Endothelial cell of umbilical vein (primary cell): ENCODE measurements around the gene CPA4. TPM values are rescaled to one million over a fixed set of nuclear protein-coding genes. Genes with fewer than 3 reads are reported as not detected.

ENCODE experiments used
- BruUV-seq: library from RNA; stranded (reverse); fragments of 400-500 nt; replicated peaks from 2 replicates; lab custom pipeline; 2021; lab: Mats Ljungman, UMichigan
- CTCF ChIA-PET: fragments of 300-600, 350-600 bp; sonication (Branson Sonifier 250); formaldehyde crosslinking; loops from one replicate; lab custom pipeline; 2021; ENCODE audit warnings: antibody characterized with exemption, inconsistent platforms; lab: Charles Lee
- POLR2A ChIA-PET: fragments of 300-600, 350-600 bp; sonication (Branson Sonifier 250); formaldehyde crosslinking; loops from one replicate; lab custom pipeline; 2021; ENCODE audit warnings: antibody characterized with exemption, inconsistent platforms; lab: Charles Lee
- DNase-seq: peaks from one replicate; pipeline ENCODE4 v3.0.0-alpha.2; 2011; ENCODE audit warnings: low read depth, low spot score
- FAIRE-seq: peaks from 2 replicates; lab custom pipeline; 2011; peaks lifted over from hg19 to GRCh38; lab: Jason Lieb, UNC
- H2AFZ ChIP-seq: 2 replicates; pipeline ENCODE4 v1.6.0; 2012; ENCODE audit warnings: low read depth, low read length, control low read depth, inconsistent platforms
- H3K27ac ChIP-seq: 2 replicates; pipeline ENCODE4 v1.5.1; 2011; ENCODE audit warnings: low read depth, mild to moderate bottlenecking, control low read depth, low read length, moderate library complexity; ENCODE audit not compliant: insufficient read depth
- H3K27me3 ChIP-seq, 2 experiments: 2 replicates each; pipeline versions ENCODE4 v1.6.0 to v1.6.1; 2011; ENCODE audit warnings: low read length in 2 of 2, mixed read lengths in 1 of 2; ENCODE audit not compliant: control insufficient read depth in 2 of 2, insufficient read depth in 2 of 2
- H3K36me3 ChIP-seq, 2 experiments: 2 replicates in 1 of 2; 3 replicates in 1 of 2; pipeline ENCODE4 v1.5.1; 2011; ENCODE audit warnings: low read length in 2 of 2, mild to moderate bottlenecking in 1 of 2, moderate library complexity in 1 of 2; ENCODE audit not compliant: control insufficient read depth in 2 of 2, insufficient read depth in 2 of 2; ENCODE audit errors: extremely low read depth in 1 of 2
- H3K4me1 ChIP-seq: 3 replicates; pipeline ENCODE4 v1.5.1; 2011; ENCODE audit warnings: mild to moderate bottlenecking, low read length; ENCODE audit not compliant: control insufficient read depth, insufficient read depth; ENCODE audit errors: extremely low read depth
- H3K4me2 ChIP-seq: 2 replicates; pipeline ENCODE4 v1.6.1; 2011; ENCODE audit warnings: low read length, control low read depth, mixed read lengths; ENCODE audit not compliant: insufficient read depth
- H3K4me3 ChIP-seq, 3 experiments: fragments of 200-600 bp in 1 of 3; sonication (generic), shearing (Covaris generic) in 1 of 3; replicated peaks in 1 of 3; 2 replicates each; pipeline ENCODE4 v1.5.1; 2011 to 2016; ENCODE audit warnings: control low read depth in 3 of 3, low read length in 3 of 3, mild to moderate bottlenecking in 2 of 3, inconsistent platforms in 1 of 3, low read depth in 1 of 3, moderate library complexity in 1 of 3; ENCODE audit not compliant: insufficient read depth in 1 of 3
- H3K79me2 ChIP-seq: 2 replicates; pipeline ENCODE4 v1.6.0; 2012; ENCODE audit warnings: low read length, inconsistent platforms; ENCODE audit not compliant: control insufficient read depth, insufficient read depth
- H3K9ac ChIP-seq: replicated peaks from 2 replicates; pipeline ENCODE3; 2011; ENCODE audit warnings: low read length, control low read depth; ENCODE audit not compliant: insufficient read depth; ENCODE audit errors: extremely low read depth
- H3K9me1 ChIP-seq: replicated peaks from 3 replicates; pipeline ENCODE4 v1.6.0; 2011; ENCODE audit warnings: mild to moderate bottlenecking, low read length; ENCODE audit not compliant: control insufficient read depth, insufficient read depth; ENCODE audit errors: extremely low read depth
- H3K9me3 ChIP-seq: replicated peaks from 2 replicates; pipeline ENCODE4 v1.5.1; 2012; ENCODE audit warnings: low read length, inconsistent platforms; ENCODE audit not compliant: control insufficient read depth, insufficient read depth
- H4K20me1 ChIP-seq: replicated peaks from 2 replicates; pipeline ENCODE3; 2011; ENCODE audit warnings: mild to moderate bottlenecking, low read length; ENCODE audit not compliant: control insufficient read depth, insufficient read depth; ENCODE audit errors: extremely low read depth
- EZH2 ChIP-seq: IDR thresholded peaks from 2 replicates; pipeline ENCODE4 v1.6.1; 2012; ENCODE audit warnings: borderline replicate concordance, low read depth, mild to moderate bottlenecking, moderate library complexity, low read length, inconsistent platforms; ENCODE audit not compliant: severe bottlenecking
- FOS ChIP-seq: IDR thresholded peaks from 2 replicates; pipeline ENCODE4 v1.6.1; 2011; ENCODE audit warnings: mild to moderate bottlenecking, low read length, moderate library complexity, borderline replicate concordance; ENCODE audit not compliant: insufficient read depth
- GATA2 ChIP-seq: IDR thresholded peaks from 2 replicates; pipeline ENCODE4 v1.7.0; 2011; ENCODE audit warnings: low read depth, mild to moderate bottlenecking, moderate library complexity, mixed read lengths, low read length; ENCODE audit not compliant: insufficient read length, insufficient read depth
- JUN ChIP-seq: IDR thresholded peaks from 2 replicates; pipeline ENCODE4 v1.6.1; 2011; ENCODE audit warnings: borderline replicate concordance, low read depth; ENCODE audit not compliant: insufficient read length, insufficient read depth
- MYC ChIP-seq: IDR thresholded peaks from one replicate; pipeline ENCODE4 v1.6.1; 2011; ENCODE audit warnings: mild to moderate bottlenecking, low read depth, low read length
- POLR2A ChIP-seq: IDR thresholded peaks from 2 replicates; pipeline ENCODE4 v1.6.1; 2012; ENCODE audit warnings: low read depth, mild to moderate bottlenecking, control low read depth, low read length
- POLR2AphosphoS5 ChIP-seq: IDR thresholded peaks from 2 replicates; pipeline ENCODE4 v1.6.1; 2012; ENCODE audit warnings: low read depth, mild to moderate bottlenecking, control low read depth, low read length, moderate library complexity; ENCODE audit not compliant: insufficient read depth
- dilution Hi-C: fragments of 300-500 bp; cut with MboI; formaldehyde crosslinking; loops from one replicate; pipeline ENCODE4 v1.15.0; 2019; ENCODE audit warnings: low sequenced_read_pairs; ENCODE audit not compliant: extremely low pct_ligation_motif_present
- intact Hi-C: fragments of 100-400 bp; cut with micrococcal nuclease; formaldehyde crosslinking; loops from one replicate; pipeline ENCODE4 v1.10.0; 2022
- polyA plus RNA-seq, 4 experiments: library from polyadenylated mRNA; depleted of rRNA in 3 of 4; stranded (reverse) in 3 of 4; unstranded in 1 of 4; fragments of >200 nt; gene quantifications; 2 replicates each; pipeline versions ENCODE4 v1.2.1 to v1.2.3, GENCODE V29; 2011 to 2012; ENCODE audit warnings: missing spikeins in 1 of 4
- total RNA-seq: library from RNA; stranded (reverse); gene quantifications from 2 replicates; pipeline ENCODE4 v1.2.3, GENCODE V29; 2021
- TF ChIP-seq, protein P1 (sequence below): IDR thresholded peaks from 2 replicates; pipeline ENCODE4 v1.6.1; 2011; ENCODE audit not compliant: insufficient read depth, insufficient read length
- TF ChIP-seq, protein P2 (sequence below), 2 donors: IDR thresholded peaks; 1 replicate in 1 of 2; 2 replicates in 1 of 2; pipeline ENCODE4 v1.5.1; 2011; ENCODE audit warnings: low read length in 2 of 2, mild to moderate bottlenecking in 2 of 2, moderate library complexity in 2 of 2, control low read depth in 1 of 2, inconsistent platforms in 1 of 2, low read depth in 1 of 2; ENCODE audit not compliant: insufficient read depth in 1 of 2; ENCODE audit errors: extremely low read depth in 1 of 2

The CPA4 gene
- total and polyA plus RNA-seq, 2 donors (not counting 3 experiments of a cell fraction or from before 2014, with no cell fraction given) = 0.36 TPM; not detected in 1

DNA sequence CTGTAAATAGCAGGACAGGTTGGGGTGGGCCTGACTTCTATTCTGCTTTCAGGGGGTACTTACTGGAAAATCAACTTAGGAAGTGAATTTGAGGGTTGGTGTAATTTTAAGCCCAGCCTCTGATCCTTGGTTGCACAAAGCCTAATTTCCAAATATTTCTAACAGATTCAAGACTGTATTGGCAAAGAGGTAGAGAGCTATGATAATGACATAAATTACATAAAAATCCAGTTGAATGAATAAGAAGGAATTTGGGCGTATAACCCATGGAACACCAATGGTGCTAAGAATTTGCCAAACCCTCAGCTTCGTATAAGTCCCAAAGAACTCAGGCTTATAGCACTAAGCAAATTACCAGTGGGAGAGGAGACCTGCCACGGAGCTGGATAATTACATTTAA is 11.9 kb downstream of the CPA4 start:
- H3K4me1 ChIP-seq = no peaks in the 10 kb centered on the region
- no peak for FAIRE-seq

DNA sequence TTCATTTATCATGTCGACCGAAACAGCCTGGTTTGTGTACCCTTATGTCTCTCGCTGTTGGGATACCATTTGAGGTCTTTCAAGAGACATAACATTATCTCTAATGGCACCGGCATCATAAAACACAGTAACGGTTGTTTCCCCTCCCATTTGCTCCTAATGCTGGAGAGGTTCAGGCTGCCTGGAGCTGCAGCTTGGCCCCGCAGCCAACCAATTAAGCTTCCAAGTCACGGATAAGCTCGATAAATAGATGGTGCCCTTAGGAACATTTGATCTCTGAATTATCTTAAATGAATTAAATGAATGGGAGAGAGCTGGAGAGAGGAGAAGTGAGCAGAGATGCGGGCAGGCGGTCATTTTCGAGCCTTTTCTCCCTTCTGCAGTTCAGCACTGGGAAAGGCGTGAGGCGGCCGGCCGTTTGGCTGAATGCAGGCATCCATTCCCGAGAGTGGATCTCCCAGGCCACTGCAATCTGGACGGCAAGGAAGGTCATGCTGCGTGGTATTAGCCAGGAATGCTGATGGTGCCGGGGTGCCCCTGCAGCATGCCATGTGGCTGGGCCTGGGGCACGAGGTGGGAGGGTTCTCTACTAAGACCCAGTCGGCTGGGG is 12.6 kb downstream of the CPA4 start:
- Histone ChIP-seq H3K79me2 (no peaks in the 10 kb centered on the region), H3K9me1 (no peaks in the 10 kb centered on the region), H4K20me1 (no peaks in the 10 kb centered on the region), H3K9me3 (no peaks in the 10 kb centered on the region), H3K9ac (no peak overlapping the region), H3K4me3 (no peak overlapping the region), H3K27ac (no peak overlapping the region), H2AFZ (no peak overlapping the region), H3K4me1 (no peaks in the 10 kb centered on the region), H3K36me3 (no peaks in the 10 kb centered on the region), H3K4me2 (no peak overlapping the region), H3K27me3 (peaks cover 0 to 3% of the 10 kb centered on the region in 2 experiments)
- no peak for DNase-seq
- dilution Hi-C loops = no loop called here
- intact Hi-C loops = no loop called here
- TF ChIP-seq EZH2 (no peak), MYC (no peak), POLR2AphosphoS5 (no peak), GATA2 (no peak), POLR2A (no peak), FOS (no peak), JUN (no peak)
- TF ChIP-seq, protein P1, sequence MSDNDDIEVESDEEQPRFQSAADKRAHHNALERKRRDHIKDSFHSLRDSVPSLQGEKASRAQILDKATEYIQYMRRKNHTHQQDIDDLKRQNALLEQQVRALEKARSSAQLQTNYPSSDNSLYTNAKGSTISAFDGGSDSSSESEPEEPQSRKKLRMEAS = no peak
- TF ChIP-seq, protein P2, sequence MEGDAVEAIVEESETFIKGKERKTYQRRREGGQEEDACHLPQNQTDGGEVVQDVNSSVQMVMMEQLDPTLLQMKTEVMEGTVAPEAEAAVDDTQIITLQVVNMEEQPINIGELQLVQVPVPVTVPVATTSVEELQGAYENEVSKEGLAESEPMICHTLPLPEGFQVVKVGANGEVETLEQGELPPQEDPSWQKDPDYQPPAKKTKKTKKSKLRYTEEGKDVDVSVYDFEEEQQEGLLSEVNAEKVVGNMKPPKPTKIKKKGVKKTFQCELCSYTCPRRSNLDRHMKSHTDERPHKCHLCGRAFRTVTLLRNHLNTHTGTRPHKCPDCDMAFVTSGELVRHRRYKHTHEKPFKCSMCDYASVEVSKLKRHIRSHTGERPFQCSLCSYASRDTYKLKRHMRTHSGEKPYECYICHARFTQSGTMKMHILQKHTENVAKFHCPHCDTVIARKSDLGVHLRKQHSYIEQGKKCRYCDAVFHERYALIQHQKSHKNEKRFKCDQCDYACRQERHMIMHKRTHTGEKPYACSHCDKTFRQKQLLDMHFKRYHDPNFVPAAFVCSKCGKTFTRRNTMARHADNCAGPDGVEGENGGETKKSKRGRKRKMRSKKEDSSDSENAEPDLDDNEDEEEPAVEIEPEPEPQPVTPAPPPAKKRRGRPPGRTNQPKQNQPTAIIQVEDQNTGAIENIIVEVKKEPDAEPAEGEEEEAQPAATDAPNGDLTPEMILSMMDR (IDR thresholded peaks at IDR 0.05; ENCODE audit: extremely low read depth in 1 of 2, insufficient read depth in 1 of 2, low read depth in 1 of 2, low read length in 2 of 2) = no peak
- no TSS peak for BruUV-seq
- ChIA-PET CTCF (interaction anchor here (1.4 kb wide), 1 partner anchor 9 kb away, joined by 4 read pairs; no protein-coding TSS in a partner anchor), POLR2A (no interaction called here)
- no peak for FAIRE-seq

More for the DNA sequence above, 11.9 kb downstream of the CPA4 start:
- TF ChIP-seq EZH2 = no peak
- Histone ChIP-seq H4K20me1 (no peaks in the 10 kb centered on the region), H3K27ac (no peak overlapping the region), H3K79me2 (no peaks in the 10 kb centered on the region), H3K4me2 (no peak overlapping the region), H3K9me1 (no peaks in the 10 kb centered on the region), H2AFZ (no peak overlapping the region), H3K9ac (no peak overlapping the region), H3K4me3 (no peak overlapping the region), H3K9me3 (no peaks in the 10 kb centered on the region), H3K36me3 (no peaks in the 10 kb centered on the region), H3K27me3 (peaks cover 0 to 3% of the 10 kb centered on the region in 2 experiments)
- dilution Hi-C loops = no loop called here
- intact Hi-C loops = no loop called here
- no peak for DNase-seq
- ChIA-PET CTCF (interaction anchor here (1.4 kb wide), 1 partner anchor 8 kb away, joined by 4 read pairs; no protein-coding TSS in a partner anchor), POLR2A (no interaction called here)
- BruUV-seq = no TSS peak
